GM19397 (cell line): ENCODE results near the gene UBN1.

Experiments
- ATAC-seq: cut with Tn5 transposase; IDR thresholded peaks from one replicate; pipeline ENCODE4 v1.9.1; 2021; ENCODE audit warnings: mild to moderate bottlenecking, moderate library complexity; ENCODE audit not compliant: unreplicated experiment

Gene UBN1

DNA sequence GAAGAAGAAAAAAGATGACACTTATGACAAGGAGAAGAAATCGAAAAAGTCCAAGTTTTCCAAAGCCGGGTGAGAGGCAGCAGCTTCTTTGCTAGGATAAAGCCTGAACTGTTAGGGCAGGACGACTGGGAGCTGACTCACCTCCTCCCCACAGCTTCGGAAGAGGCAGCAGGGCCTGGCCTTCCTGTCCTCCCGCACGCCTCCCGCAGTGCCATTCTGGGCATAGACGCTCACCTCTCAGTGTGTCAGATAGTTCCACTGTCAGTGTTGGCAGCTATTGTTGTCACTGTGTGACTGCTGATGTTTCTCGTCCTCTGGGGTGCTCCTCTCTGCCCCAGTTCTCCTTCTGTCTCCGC is 12.6 kb downstream of the UBN1 start:
- ATAC-seq, result no peak

DNA sequence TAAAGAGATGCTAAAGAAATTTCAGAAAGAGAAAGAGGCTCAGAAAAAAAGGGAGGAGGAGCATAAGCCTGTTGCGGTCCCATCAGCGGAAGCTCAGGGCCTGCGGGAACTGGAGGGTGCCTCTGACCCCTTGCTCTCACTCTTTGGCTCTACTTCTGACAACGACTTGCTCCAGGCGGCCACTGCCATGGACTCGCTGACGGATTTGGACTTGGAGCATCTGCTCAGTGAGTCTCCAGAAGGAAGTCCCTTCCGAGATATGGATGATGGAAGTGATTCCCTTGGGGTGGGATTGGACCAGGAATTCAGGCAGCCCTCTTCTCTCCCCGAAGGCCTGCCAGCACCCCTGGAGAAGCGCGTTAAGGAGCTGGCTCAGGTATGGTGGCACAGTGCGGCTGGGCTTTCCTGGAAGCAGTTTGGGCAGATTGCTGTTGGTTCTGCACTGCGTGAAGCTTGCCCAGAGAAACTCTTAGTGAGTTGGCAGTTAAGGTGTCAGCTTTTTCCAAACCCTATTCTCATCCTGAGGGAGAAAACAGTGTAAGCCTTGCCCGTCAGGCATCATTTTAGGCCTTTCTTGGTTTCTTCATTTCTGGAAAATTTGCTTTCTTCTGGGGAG is 13.6 kb downstream of the UBN1 start:
- ATAC-seq, result no peak

DNA sequence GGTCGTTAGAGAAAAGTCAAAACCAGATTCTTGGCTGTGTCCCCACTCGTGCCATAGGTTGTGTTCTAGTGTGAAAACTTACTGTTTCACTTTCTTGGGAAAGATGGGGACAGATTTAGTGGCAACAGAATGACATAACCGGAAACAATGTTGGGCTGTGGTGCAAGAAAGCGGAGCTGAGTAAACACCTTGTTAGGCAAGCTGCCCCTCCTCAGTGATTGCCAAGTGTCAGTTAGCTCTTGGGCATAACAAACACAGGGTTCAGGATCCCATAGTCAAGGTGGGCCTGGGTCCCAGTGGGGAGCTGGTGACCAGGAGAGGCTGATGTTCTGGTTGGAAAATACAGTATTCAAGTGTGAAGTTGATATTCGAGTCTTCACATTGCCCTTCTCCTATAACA is 15.4 kb downstream of the UBN1 start:
- ATAC-seq, result no peak

DNA sequence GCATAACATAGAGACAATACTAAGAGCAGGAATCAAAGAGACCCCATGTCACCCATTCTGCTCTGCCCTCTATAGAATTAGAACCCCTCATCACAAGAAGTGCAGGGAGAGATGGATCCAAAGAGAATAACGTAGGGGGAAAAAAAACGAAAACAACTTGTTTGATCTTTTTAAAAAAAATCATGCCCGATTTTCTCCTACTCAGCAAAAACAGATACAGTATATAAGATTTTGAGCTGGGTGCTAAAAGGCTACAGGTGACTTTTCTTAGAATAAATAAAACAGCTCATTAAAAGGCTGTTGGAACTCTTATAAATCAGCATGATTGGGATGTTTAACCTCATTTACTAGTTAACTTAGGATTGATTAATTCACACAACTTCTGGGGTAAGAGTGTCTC is 17.4 kb downstream of the UBN1 start:
- ATAC-seq, result no peak

DNA sequence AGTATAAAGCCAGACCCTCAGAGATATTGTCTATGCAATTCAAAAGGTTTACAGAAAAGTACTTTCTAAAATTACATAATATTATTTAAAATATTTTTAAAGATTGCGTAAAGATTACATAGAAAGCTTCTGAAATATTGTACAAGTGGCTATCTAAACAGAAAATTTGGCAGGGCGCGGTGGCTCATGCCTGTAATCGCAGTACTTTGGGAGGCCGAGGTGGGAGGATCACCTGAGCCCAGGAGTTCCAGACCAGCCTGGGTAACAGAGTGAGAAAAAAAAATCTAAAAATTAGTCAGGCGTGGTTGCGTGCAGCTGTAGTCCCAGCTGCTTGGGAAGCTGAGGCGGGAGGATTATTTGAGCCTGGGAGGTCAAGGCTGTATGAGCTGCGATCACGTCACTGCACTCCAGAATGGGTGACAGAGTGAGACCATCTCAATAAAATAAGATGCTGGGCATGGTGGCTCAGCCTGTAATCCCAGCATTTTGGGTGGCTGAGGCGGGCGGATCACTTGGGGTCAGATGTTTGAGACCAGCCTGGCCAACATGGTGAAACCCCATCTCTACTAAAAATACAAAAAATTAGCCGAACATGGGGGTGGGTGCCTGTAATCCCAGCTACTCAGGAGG is 18.1 kb downstream of the UBN1 start:
- ATAC-seq, result no peak

DNA sequence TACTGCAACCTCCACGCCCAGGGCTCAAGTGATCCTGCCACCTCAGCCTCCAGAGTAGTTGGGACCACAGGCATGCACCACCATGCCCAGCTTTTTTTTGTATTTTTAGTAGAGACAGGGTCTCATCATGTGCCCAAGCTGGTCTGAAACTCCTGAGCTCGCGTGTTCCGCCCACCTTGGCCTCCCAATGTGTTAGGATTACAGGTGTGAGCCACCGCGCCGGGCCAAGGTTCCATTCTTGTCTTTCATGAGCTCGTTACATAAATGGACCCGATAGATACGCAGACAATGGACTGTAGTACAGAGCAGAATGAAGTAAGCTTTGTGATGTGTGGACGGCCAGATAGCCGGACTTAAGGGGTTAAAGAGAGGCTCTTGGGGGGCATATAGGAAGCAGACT is 19.3 kb downstream of the UBN1 start:
- ATAC-seq, result no peak

DNA sequence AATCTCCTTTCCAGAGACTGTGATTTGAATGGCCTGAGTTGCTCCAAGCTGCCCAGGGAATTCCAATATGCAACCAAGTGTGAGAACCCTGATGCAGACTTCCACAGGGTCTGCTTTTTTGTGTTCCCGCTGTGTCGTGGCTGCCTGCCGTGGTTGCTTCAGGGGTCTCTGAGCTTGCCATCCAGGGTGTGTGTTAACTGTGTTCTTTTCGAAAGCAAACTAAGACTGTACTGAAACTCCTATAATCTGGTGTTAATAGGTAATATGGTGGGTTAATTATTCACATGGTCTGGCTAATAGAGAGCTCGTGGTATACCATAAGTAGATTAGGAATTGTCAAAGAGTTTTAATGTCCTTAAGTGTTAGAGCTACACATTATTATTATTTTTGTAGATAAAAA is 20.7 kb downstream of the UBN1 start:
- no peak for ATAC-seq

DNA sequence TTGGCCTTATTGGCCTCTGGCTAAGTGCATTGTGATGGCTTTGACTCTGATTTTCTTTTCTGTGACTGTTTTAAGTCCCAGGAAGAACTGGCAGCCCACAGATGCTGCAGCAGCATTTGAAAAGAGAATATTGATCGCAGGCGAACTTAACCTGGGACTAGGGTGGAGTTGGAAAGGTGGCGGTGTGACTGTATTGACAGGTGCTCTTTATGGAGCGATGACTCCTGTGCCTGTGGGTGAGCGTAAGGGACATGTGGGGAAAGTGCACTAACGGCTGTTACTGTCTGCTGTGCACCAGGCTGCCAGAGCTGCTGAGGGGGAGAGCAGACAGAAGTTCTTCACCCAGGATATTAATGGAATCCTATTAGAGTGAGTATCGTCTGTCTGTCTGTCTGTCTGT is 21.3 kb downstream of the UBN1 start:
- no peak for ATAC-seq

DNA sequence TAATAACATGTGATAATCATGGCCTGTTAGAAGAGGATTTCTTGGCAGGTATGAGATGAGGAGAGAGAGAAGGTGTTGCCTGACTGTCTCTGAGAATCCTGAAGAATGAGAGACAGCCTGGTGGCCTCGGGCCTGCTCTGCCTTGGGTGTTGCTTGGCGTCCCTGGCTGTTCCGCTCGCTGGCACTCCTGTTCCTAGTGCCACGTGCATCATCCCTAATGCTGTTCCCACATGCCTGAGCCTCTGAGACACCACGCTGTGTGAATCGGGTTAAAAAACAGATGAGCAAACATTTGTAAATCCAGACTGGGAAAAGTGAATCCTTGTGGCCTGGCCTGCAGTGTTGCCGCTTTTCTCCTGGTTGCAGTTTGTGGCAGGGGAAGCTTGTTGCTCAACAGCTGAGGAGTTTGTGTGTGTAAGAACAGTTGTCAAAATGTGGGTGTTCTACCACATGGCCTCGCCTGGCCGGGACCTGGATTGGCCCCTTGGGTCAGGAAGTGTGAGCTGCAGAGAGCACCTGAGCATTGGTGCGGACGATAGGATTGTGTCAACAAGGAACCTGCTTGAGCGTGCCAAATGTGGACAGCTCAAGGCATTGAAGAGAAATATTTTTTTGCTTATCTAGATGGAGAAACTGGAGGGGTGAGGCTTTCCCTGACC is 22.0 kb downstream of the UBN1 start:
- ATAC-seq, result no peak

DNA sequence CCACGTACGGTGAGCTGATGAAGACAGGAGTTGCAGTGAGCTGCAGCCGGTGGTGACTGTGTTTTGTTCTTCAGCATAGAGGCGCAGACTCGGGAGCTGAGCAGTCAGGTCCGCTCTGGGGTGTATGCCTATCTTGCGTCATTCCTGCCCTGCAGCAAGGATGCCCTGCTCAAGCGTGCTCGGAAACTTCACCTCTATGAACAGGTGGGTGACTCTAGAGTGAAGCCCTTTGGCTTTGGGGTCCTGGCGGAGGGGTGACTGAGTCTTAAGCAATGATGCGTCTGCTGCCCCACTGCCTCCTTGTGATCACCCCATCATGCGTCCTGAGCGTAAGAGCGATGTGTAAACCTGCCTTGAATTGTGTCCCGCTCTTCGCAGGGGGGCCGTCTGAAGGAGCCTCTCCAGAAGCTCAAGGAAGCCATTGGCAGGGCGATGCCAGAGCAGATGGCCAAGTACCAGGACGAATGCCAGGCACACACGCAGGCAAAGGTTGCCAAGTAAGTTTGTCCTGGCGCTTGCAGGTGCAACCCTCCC is 22.9 kb downstream of the UBN1 start:
- no peak for ATAC-seq

DNA sequence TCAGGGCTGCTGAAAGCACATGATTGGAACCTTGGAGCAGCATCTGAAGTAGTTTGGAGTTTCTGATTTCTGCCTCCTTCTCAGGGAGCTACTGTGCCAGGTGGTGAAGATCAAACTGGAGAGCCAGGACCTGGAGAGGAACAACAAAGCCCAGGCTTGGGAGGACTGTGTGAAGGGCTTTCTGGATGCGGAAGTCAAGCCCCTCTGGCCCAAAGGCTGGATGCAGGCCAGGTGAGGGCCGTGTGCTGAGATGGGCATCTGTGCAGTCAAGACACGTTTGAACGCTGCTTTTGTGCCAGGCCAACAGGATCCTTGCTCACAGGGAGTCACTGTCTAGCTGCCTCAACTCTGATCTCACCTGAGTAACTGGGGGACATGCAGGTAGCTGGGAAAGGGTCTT is 23.8 kb downstream of the UBN1 start:
- ATAC-seq, result no peak

DNA sequence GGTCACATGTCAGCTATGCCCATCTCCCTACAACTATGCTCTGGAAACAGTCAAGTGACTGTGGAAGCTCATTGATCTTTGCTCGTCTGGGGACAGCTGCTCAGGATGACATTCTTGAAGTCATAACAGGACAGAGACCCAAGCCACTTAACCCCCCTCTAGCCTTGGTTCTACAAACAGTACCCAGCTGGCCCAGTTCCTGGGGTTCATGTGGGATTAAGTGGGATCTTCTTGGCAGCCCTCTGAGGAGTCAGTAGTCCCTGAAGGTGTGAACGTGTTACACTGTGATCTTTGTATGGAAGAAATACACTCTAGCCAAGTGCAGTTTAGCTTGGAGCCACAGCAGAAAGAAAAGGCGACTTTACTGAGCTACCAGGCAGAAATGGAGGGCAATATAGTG is 25.8 kb downstream of the UBN1 start:
- no peak for ATAC-seq

DNA sequence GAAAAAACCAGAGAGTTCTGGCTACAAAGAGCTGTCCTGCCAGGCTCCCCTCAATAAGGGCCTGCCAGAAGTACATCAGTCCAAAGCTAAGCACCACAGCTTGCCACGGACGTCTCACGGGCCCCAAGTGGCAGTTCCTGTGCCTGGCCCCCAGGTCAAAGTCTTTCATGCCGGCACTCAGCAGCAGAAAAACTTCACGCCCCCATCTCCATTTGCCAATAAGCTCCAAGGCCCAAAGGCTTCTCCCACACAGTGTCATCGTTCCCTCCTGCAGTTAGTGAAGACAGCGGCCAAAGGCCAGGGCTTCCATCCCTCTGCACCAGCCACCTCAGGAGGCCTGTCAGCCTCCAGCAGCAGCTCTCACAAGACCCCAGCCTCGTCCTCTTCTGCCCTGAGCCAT is 27.4 kb downstream of the UBN1 start:
- no peak for ATAC-seq

DNA sequence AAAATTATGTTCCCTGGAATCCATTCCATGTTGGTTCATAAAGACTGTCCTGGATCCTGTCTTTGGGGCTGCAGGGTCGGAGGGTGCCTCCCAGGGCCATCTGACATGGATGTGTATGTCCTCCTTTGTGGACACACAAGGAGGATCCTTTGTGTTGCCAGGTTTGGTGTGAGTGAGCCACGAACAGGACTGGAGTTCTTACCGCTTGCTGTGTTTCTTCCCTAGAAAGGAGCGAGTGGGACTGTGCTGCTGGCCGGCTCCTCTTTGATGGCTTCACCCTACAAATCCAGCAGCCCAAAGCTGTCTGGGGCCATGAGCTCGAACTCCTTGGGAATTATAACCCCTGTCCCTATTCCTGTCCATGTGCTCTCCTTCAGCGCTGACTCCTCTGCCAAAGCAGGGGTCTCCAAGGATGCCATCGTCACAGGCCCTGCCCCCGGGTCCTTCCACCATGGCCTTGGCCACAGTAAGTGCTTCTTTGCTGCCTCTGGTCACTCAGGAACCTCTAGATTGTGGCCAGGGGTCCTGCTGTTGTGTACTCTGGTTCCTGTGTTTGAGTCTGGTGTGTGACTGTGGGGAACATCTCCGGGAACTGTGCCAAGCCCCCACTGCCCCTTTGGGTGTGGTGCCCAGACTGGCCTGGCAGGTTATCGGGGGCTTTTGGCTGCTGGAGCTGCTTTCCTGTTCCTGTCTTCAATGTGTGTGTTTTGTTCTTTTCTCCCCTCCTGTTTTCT is 29.5 kb downstream of the UBN1 start:
- no peak for ATAC-seq

DNA sequence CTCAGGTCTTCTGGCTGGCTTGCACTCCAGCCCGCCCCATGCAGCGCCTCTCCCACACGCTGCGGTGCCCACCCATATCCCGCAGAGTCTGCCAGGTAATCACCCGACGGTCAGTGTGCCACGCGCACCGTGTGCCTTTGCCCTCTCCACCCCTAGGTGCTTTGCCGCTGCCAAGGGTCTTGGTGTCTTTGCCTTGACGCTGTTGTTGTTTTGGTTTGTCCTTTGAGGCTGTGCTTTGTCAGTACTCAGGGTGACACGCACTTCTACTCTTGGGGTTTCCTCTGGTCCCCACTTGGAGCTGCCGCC is 30.1 kb downstream of the UBN1 start:
- no peak for ATAC-seq

DNA sequence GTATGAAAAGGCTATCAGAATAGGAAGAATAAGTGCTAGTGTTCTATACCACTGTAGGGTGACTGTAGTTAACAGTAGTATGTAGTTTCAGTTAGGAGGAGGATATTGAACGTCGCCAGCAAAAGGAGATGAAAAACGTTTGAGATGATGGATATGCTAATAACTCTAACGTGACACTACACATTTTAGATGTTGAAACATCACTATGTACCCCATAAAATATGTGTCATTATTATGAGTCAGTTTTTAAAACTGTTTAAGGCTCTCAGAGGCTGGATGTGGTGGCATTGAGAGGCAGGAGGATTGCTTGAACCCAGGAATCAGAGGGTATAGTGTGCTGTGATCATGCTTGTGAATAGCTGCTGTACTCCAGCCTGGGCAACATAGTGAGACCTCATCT is 31.8 kb downstream of the UBN1 start:
- ATAC-seq, result no peak

DNA sequence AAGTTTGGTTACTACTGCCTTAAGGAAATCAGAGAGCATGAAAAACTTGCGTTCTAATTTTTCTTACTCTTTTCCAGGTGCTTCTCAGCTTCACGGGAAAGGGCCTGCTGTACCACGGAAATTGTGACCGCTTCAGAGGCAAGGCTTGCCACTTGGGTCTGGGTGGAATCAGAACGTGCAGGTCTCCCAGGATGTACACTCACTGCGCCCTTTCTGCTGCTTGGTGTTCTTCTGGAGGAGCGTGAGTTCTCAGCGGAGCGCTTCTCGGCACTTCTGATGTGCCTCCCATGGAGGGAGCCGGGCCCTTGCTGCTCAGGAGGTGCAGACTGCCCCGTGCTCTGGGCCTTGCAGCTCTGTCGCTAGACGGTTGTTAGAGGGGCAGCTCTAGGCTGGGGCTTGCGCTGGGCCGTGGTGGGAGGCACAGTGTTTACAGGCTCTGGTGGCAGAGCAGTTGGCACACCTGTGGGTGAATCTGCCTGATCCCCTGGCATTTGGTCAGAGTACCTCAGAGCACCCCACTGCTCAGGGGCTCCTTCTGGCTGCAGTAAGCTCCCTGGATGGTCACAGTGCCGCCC is 32.8 kb downstream of the UBN1 start:
- no peak for ATAC-seq

DNA sequence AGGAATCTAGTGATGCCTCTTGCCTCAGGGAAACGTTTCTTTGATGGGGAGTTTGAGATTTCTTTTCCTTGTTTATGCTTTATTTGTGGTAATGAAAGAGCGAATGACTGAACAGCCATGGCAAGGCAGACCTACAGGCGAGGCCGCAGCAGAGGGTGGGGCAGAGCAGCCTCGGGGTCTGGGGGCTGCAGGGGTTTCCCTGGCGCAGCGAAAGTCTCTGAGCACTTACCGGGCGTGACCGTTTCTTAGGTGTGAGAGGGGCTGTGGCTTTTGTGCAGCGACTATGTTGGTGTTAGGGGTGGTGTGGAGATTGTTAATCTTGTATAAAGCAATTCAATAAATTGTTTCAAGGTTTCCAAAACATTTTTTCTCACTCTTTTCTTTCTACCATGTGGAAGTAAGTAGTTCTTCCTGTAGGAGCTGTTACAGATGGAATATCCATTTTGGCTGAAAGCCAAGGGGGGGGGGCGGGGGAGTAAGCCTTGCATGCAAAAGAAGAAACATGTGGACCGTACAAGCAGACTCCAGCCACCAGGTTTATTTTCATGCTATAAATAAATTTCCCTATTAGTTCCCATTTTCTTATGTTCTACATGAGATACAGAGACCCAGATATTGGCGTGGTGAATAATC is 34.8 kb downstream of the UBN1 start:
- no peak for ATAC-seq

DNA sequence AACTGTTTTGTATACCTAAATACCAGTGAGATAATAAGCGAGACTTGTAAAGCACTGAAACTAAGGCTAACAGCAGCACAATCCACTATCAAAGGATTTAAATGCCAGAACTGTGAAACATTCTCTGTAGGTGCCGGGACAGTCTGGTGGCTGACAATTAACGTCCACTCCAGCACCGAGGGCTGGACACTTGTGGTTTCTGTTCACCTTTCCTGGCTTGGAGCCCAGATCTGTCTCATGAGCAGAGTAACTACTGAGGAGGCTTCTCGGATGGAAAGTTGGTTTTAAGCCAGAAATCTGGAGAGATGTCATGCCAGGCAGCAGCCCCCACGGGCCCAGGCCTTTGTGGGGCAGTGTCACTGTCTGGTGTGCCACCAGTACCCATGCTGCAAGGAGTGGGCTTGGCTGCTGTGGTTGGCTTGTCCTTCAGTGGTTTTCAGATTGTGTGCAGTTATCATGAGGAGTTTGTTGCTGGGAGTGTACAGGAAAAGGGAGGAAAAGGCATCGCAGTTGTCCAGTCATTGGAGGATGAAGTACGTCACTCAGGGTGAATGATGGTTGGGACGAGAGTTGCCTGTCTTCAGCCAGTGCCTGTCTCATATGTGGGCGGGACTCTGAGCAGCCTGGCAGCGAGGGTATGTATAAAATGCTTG is 35.5 kb downstream of the UBN1 start:
- no peak for ATAC-seq

DNA sequence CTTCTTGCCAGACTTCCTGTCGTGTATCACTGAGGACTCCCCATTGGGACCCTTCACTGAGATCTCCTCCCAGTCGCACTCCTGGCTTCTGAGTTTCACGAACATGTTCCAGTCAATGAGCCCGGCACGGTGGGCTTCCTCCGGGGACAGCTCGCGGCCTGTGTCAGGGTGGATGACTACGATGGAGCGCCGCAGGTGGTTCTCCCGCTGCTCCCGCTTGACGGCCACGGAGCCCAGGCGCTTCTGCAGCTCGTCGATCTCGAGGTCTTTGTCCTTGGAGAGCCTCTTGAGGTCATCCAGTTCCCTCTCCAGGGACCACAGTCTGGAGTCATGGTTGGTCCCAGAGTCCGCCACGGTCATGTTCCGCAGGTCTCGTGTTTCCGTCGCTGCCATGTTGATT is 36.2 kb downstream of the UBN1 start:
- ATAC-seq, result no peak

DNA sequence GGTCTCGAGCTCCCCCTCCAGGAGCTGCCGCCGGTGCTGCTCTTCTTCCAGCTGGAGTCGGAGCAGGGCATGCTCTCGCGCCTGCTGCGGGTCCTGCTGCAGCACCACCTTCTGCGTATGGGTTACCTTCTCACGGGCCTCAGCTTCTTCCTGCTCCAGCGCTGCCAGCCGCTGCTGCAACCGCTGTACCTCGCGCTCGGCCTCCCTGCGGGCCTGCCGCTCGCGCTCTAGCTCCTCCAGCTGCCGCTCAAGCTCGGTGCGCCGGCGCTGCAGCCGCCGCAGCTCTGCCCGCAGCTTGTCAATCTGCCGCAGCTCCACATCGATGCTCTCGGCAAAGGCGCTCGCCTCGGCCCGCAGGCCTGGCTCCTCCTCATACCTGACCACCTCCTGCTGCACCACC is 36.9 kb downstream of the UBN1 start:
- ATAC-seq, result no peak
